ENCODE results near the gene TRIP10.

Gene TRIP10

DNA sequence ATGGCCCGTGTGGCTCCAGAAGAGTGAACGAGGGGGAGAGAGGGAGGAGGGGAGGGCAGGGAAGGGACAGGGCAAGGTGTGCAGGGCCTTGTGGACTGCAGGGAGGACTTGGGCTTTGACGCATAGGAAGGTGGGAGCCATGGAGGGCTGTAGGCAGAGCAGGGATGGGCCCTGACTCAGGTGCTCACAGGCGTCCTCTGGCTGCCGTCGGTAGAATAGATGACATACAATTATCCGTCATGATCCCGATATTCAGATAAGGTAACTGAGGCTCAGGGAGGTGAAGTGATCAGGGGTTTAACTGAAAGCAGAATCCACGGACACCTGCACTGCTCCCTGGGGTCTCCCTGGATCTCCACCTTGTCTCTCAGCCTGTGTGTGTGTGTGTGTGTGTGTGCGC lies 22.4 kb upstream of the TRIP10 start:
- no peak overlapping the region for H3K4me3 ChIP-seq (ENCODE audit: low read length)
- TF ChIP-seq ZNF274 (IDR thresholded peaks at IDR 0.05; ENCODE audit: low read depth, low read length), result no peak

DNA sequence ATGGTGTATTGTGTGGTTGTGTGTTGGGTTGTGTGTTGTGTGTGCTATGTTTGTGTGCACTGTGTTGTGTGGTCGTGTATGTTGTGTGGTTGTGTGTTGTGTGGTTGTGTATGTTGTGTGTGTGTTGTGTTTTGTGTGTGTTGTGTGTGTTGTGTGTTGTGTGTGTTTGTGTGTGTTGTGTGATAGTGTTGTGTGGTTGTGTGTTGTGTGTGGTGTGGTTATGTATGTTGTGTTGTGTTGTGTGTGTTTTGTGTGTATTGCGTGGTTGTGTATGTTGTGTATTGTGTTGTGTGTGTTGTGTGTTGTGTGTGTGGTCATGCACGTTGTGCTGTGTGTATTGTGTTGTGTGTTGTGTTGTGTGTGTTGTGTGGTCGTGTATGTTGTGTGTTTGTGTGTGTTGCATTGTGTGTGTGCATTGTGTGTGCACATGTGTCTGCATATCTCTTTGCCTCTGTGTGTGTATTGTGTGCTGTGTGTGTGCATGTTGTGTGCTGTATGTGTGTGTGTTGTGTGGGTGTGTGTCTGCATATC lies 22.0 kb upstream of the TRIP10 start:
- no peak overlapping the region for H3K4me3 ChIP-seq (ENCODE audit: low read length)
- no peak for TF ChIP-seq ZNF274 (IDR thresholded peaks at IDR 0.05; ENCODE audit: low read depth, low read length)

DNA sequence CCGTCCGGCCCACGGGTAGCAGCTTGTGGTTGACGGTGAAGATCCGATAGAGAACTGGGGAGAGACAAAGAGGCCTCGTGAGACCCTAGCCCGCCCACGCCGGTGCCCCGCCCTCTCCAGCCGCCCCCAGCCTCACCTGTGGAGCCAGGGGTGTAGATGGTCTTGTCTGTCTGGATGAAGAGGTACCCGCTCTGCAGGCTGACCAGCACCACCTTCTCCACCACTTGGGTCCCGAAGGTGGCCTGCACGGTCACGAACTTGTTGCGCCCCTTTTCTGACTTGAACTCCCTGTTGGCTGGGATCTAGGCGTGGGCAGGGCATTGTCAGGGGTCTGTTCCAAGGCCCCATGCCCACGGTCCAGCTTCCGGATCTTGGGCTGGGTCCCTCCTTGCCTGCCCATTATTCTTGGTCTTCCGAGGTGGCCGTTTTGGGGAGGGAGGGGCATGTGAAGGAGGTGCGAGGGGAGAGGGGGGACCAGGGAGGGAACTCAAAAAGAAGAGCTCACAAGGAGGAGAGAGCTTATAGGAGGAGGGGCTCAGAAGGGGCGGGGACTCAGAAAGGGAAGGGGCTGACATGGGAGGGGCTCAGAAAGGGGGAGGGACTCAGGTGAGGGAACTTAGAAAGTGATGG lies 21.3 kb upstream of the TRIP10 start:
- no peak for TF ChIP-seq ZNF274 (IDR thresholded peaks at IDR 0.05; ENCODE audit: low read depth, low read length)
- no peak overlapping the region for H3K4me3 ChIP-seq (ENCODE audit: low read length)

DNA sequence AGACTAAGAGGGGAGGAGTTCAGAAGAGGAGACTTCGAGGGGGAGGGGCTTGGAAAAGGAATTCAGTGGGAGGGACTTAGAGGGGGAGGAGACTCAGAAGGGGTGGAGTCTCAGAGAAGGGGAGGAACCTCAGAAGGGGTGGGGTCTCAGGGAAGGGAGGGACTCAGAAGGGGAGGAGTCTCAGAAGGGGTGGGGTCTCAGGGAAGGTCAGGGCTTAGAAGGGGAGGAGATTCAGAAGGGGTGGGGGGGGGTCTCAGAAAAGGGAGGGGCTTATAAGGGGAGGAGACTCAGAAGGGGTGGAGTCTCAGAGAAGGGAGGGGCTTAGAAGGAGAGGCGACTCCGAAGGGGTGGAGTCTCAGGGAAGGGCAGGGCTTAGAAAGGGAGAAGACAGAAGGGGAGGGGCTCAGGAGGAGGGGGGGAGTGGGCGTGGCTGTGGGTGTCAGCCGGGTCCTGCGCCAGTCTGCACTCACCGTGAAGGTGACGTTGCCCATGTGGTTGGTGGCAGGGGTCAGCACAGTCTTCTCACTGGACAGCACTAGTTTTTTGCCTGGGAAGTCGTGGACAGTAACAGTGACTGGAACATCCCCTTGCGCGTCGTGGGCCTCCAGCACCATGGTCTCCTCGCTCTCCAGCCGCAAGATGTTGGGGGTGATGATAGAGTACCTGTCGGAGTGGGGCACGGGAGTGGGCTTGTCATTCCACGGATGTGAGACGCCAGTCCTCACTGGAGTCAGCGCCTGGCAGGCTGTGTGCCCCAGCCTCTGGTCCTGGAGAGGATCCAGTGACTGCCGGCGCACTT lies 20.5 kb upstream of the TRIP10 start:
- no peak overlapping the region for H3K4me3 ChIP-seq (ENCODE audit: low read length)

DNA sequence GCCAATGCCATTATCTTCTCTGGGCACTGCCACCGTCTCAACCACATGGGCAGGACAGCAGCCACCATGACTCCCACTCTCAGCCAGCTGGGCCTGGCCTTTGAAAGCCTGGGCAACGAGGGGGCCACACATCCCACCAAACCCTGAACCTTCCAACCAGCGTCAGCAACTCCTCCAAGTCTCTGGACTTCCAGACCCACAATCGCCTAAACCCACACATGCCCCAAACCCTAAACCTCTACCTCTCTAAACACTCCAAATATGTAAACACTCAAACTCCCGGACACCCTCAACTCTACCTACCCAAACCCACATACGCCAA lies 20.0 kb upstream of the TRIP10 start:
- H3K4me3 ChIP-seq (ENCODE audit: low read length), result no peak overlapping the region
- no peak for TF ChIP-seq ZNF274 (IDR thresholded peaks at IDR 0.05; ENCODE audit: low read depth, low read length)

More for the DNA sequence above, 20.5 kb upstream of the TRIP10 start:
- TF ChIP-seq ZNF274 (IDR thresholded peaks at IDR 0.05; ENCODE audit: low read depth, low read length), result no peak

DNA sequence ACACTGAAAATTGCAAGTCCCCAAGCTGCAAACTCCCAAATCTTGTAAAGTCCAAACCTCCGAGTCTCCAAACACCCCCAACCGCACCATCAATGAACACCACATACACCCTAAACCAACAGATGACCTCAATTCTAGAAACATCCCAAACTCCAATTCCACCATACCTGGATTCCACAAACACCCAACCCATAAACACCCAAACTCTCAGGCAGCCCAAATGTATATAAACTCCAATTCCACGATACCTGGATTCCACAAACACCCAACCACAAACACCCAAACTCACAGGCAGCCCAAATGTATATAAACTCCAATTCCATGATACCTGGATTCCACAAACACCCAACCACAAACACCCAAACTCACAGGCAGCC lies 19.5 kb upstream of the TRIP10 start:
- H3K4me3 ChIP-seq (ENCODE audit: low read length), result no peak overlapping the region
- no peak for TF ChIP-seq ZNF274 (IDR thresholded peaks at IDR 0.05; ENCODE audit: low read depth, low read length)

DNA sequence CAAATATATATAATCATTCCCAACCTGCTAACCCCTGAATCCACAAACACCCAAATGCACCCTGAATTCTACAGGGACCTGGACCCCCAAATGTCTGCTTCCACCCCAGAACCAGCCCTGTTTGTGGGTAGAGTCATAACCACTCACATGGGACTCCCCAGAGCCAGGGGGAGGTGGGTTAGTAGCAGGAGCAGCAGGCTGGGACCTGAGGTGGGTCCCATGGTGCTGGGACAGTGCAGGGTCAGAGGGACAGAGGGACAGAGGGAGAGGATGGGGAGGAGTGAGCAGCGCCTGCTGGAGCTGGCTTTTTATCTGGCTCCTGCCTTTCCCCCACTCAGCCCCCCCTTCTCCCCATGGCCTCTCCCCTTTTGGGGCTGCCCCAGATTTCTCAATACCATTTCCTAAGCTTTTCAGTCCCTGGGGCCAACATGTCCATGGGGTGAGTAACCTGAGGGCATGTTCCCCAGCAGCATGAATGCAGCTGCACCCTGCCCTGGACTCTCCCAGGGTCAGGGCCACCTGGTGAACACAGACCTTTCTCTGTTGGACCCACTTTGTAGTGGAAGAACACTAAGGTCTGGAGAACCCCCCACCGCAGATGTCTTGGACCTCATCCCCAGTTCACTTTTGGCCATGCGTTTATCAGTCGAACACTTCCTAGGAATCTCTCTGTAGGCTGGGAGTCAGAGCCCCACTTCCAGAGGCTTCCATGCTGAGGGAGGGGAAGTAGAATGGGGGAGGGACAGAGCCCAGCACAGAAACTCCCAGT lies 18.9 kb upstream of the TRIP10 start, which contains the start of gene C3:
TSS of gene C3 (minus strand) at position 282 of the 769 bp plus-strand sequence. CDS start at position 221, 61 bp downstream.
- no peak for TF ChIP-seq ZNF274 (IDR thresholded peaks at IDR 0.05; ENCODE audit: low read depth, low read length)
- no peak within 1 kb of the TSS; the same call in 1 of the 2 replicates for H3K4me3 ChIP-seq (ENCODE audit: low read length)

DNA sequence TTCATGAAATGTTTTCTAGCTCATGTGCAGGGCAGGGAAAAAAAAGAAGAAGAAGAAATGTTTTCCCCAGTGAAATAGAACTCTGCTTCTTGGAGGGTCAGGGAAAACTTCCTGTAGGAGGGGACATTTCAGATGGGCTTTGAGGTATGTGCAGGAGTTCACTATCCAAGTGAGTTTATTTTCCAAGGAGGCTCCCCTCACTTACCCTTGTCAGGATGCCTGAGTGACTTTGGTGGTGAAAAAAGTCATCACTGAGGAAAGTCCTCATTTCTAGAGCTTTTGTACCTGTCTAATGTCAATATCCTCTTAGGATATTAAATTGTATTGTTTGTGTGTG lies 18.4 kb upstream of the TRIP10 start:
- no peak for TF ChIP-seq ZNF274 (IDR thresholded peaks at IDR 0.05; ENCODE audit: low read depth, low read length)
- H3K4me3 ChIP-seq (ENCODE audit: low read length), result no peak overlapping the region

DNA sequence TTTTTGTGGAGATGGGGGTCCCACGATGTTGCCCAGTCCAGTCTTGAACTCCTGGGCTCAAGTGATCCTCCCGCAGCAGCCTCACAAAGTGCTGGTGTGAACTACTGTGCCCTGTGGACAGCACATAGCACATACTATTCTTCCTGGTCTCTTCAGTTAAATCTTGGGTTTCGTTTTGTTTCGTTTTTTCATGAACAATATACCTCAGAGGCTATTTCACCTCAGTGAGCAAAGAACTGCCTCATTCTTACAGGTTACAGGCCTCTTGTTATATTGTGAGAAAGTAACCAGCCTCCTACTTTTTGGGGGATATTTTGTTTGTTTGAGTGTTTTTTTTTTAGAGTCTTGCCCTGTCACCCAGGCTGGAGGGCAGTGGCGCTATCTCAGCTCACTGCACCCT lies 17.7 kb upstream of the TRIP10 start:
- H3K4me3 ChIP-seq (ENCODE audit: low read length), result no peak overlapping the region; the same call in 1 of the 2 replicates
- TF ChIP-seq ZNF274 (IDR thresholded peaks at IDR 0.05; ENCODE audit: low read depth, low read length), result no peak

DNA sequence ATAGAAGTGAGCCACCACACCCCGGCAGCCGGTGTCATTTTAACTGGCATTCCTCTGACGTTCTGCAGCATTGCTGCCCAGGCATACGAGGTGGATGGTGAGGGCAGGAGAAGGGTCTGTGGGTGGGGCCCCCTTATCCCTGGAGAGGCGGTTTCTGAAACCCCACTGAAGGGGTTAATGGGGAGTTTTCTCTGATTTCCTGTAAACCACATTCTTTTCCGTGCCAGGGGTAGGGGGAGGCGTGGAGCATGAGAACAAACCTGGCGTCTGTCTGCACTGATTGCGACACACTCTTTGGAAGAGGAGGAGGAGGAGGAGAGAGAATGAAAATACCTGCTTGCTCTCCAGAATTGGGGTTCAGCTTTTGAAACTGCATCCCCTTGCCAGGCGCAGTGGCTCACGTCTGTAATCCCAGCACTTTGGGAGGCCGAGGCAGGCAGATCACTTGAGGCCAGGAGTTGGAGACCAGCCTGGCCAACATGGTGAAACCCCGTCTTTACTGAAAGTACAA lies 16.3 kb upstream of the TRIP10 start:
- no peak for TF ChIP-seq ZNF274 (IDR thresholded peaks at IDR 0.05; ENCODE audit: low read depth, low read length)
- H3K4me3 ChIP-seq (ENCODE audit: low read length), result no peak overlapping the region

DNA sequence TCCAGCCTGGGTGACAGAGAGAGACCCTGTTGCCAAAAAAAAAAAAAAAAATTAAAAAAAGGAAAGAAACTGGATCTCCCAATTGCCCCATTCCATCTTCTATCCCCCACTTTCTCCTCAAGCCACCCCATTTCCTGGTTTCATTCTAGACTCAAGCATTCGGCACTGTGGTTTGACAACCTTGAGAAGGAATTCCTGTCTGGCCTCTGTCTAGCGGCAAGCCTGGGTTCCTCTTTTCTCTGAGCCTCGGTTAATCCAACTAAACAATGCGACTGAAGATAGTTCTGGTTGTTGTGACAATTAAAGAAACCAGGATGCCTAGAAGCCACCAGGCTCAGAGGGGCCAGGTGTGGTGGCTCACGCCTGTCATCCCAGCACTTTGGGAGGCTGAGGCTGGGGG lies 15.7 kb upstream of the TRIP10 start:
- TF ChIP-seq ZNF274 (IDR thresholded peaks at IDR 0.05; ENCODE audit: low read depth, low read length), result no peak
- no peak overlapping the region for H3K4me3 ChIP-seq (ENCODE audit: low read length)

DNA sequence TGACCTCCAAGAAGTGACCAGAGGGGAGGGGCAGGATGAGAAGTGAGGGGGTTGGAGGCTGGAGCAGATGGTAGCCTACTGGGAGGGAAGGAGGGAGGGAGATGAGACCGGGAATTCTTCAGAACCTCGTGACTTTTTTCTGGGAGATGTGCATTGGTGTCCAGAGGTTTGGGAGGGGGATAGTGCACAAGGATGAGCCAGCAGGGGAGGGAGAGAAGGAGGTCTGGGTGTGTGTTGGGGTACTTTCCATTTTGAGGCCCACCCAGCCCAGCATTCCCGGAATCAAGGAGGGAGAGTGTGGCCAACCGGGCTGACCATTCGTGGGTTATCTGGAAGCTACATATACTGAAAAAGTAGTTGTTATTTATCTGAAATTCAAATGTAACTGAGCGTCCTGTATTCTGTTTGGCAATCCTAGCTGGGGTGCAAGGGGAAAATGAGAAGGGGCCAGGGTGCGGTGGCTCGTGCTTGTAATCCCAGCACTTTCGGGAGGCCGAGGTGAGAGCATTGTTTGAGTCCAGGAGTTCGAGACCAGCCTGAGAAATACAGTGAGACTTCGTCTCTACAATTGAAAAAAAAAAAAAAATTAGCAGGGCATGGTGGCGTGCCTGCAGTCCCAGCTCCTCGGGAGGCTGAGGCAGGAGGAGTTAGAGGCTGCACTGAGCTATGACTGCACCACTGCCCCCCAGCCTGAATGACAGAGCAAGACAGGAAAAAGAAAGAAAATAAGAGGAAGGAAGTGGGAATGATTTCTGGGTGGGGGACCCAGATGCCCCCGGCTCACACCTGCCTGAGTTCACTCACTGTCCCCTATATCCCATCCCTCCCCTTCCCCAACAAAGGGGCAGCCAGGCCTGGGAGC lies 14.6 kb upstream of the TRIP10 start:
- H3K4me3 ChIP-seq (ENCODE audit: low read length), result no peak overlapping the region
- TF ChIP-seq ZNF274 (IDR thresholded peaks at IDR 0.05; ENCODE audit: low read depth, low read length), result no peak

DNA sequence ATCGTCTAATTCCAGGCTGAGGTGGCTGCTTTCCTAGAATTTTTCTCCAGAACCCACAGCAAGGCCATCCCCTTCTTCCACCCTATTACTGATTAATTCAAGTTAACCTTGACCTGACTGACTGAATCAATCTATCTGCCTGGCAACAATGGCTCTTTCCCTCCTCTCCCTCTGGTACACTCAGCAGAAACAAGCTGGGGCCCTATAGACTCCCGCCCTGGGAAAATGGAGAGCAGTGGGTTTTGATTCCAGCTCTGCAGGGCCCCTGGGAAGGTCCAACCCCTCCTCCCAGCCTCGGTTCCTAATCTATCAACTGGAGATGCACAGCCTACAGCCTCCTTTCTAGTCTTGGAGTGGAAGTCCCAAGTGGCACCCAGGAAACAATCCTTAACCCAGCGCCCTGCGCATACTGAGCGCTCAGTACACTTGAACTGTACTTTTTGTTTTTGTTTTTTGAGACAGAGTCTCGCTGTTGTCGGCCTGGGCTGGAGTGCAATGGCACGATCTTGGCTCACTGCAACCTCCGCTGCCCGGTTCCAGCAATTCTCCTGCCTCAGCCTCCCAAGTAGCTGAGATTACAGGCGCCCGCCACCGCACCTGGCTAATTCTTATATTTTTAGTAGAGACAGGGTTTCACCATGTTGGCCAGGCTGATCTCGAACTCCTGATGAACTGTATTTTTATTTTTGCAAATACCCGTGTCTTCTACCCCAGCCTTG lies 13.8 kb upstream of the TRIP10 start:
- H3K4me3 ChIP-seq (ENCODE audit: low read length), result no peak overlapping the region
- TF ChIP-seq ZNF274 (IDR thresholded peaks at IDR 0.05; ENCODE audit: low read depth, low read length), result no peak
